Measurements from ENCODE around the gene SPSB4.
"Not testable (repeated sequence)": the region's sequence is repeated elsewhere in the genome, so short reads cannot be mapped to it uniquely, and the experiment has no call there.

SPSB4 gene

GRCh38 chr3:141096981-141097380, 45.8 kb downstream of the SPSB4 start:
- DNase-seq = no peak

- DNase-seq = no peak
These were observed 49.0 kb downstream of the SPSB4 start for GRCh38 chr3:141100112-141100511.

- no peak for DNase-seq
These were observed 49.6 kb downstream of the SPSB4 start for GRCh38 chr3:141100531-141101320.

- DNase-seq = no peak
These were observed 51.2 kb downstream of the SPSB4 start for GRCh38 chr3:141102372-141102771.

GRCh38 chr3:141103067-141103466, 51.9 kb downstream of the SPSB4 start:
- no peak for DNase-seq

GRCh38 chr3:141103503-141103902, 52.4 kb downstream of the SPSB4 start:
- no peak for DNase-seq

GRCh38 chr3:141104151-141104821, 53.1 kb downstream of the SPSB4 start:
- DNase-seq = no peak

GRCh38 chr3:141105828-141106628, 54.9 kb downstream of the SPSB4 start:
- DNase-seq = peak; percentile 70

- no peak for DNase-seq
These were observed 55.7 kb downstream of the SPSB4 start for GRCh38 chr3:141106842-141107241.

GRCh38 chr3:141108039-141108438, 56.9 kb downstream of the SPSB4 start:
- no peak for DNase-seq

- peak; percentile 1 for DNase-seq
These were observed 58.6 kb downstream of the SPSB4 start for GRCh38 chr3:141109751-141110150.

- no peak for DNase-seq
These were observed 59.2 kb downstream of the SPSB4 start for GRCh38 chr3:141110322-141110721.

- DNase-seq = no peak
These were observed 60.4 kb downstream of the SPSB4 start for GRCh38 chr3:141111364-141112155.

- no peak for DNase-seq
These were observed 61.6 kb downstream of the SPSB4 start for GRCh38 chr3:141112686-141113297.

- not testable (repeated sequence) for DNase-seq
These were observed 62.5 kb downstream of the SPSB4 start for GRCh38 chr3:141113680-141114079.

- no peak for DNase-seq
These were observed 63.1 kb downstream of the SPSB4 start for GRCh38 chr3:141114179-141114745.

- no peak for DNase-seq
These were observed 63.8 kb downstream of the SPSB4 start for GRCh38 chr3:141114816-141115460.

- DNase-seq = no peak
These were observed 64.8 kb downstream of the SPSB4 start for GRCh38 chr3:141115789-141116541.

- DNase-seq = no peak
These were observed 65.6 kb downstream of the SPSB4 start for GRCh38 chr3:141116721-141117120.

GRCh38 chr3:141117982-141118381, 66.8 kb downstream of the SPSB4 start:
- not testable (repeated sequence) for DNase-seq

Data from activated CD8-positive, alpha-beta memory T cell treated with anti-CD3 and anti-CD28 coated beads for 24 hours (primary cell).